Upper lobe of left lung (tissue), 6 donors: ENCODE results near the gene GAS2L1. TPM values are rescaled to one million over a fixed set of nuclear protein-coding genes. Genes with fewer than 3 reads are reported as not detected.

Experiments
- ATAC-seq, 2 donors: fragments of 200-7000 bp; cut with Tn5 transposase; one replicate each; pipeline ENCODE4 v1.9.1; 2022; ENCODE audit warnings: mild to moderate bottlenecking in 2 of 2, moderate library complexity in 2 of 2; ENCODE audit not compliant: low FRiP score in 2 of 2
- DNase-seq, 2 donors: peaks; one replicate each; pipeline ENCODE4 v3.0.0-alpha.2; 2019 to 2020
- H3K27ac ChIP-seq, 4 donors: fragments of 200-600 bp; sonication (generic); one replicate each; pipeline ENCODE4 v1.5.1; 2016 to 2019
- H3K27me3 ChIP-seq, 4 donors: fragments of 200-600 bp; sonication (generic); one replicate each; pipeline ENCODE4 v1.5.1; 2017 to 2019
- H3K36me3 ChIP-seq, 4 donors: fragments of 200-600 bp; sonication (generic); one replicate each; pipeline ENCODE4 v1.5.1; 2016 to 2019
- H3K4me1 ChIP-seq, 4 donors: fragments of 200-600 bp; sonication (generic); one replicate each; pipeline ENCODE4 v1.5.1; 2018 to 2019
- H3K4me3 ChIP-seq, 4 donors: fragments of 200-600 bp; sonication (generic); one replicate each; pipeline ENCODE4 v1.5.1; 2017 to 2019; ENCODE audit warnings: mild to moderate bottlenecking in 2 of 4, moderate library complexity in 1 of 4
- H3K9me3 ChIP-seq, 4 donors: fragments of 200-600 bp; sonication (generic); one replicate each; pipeline ENCODE4 v1.5.1; 2018 to 2019
- EP300 ChIP-seq, 4 donors: sonication (generic); formaldehyde crosslinking; IDR thresholded peaks; one replicate each; pipeline ENCODE4 v1.5.1; 2017; ENCODE audit warnings: antibody characterized with exemption in 4 of 4, control low read depth in 2 of 4
- POLR2A ChIP-seq, 4 donors: fragments of 450-650 bp; IDR thresholded peaks; one replicate each; pipeline ENCODE4 v1.5.1; 2016 to 2017; ENCODE audit warnings: antibody characterized with exemption in 4 of 4, mild to moderate bottlenecking in 2 of 4
- POLR2AphosphoS5 ChIP-seq, 2 donors: sonication (generic); formaldehyde crosslinking; IDR thresholded peaks; one replicate each; pipeline ENCODE4 v1.5.1; 2017; ENCODE audit warnings: antibody characterized with exemption in 2 of 2
- WGBS, 2 donors: methylation state at CpG; one replicate each; pipeline ENCODE4 v1.1.5; 2017 to 2018; 5-methylcytosine and 5-hydroxymethylcytosine counted together
- total RNA-seq, 6 donors: library from RNA; depleted of rRNA in 4 of 6; stranded (reverse); fragments of >200 nt in 4 of 6; gene quantifications; one replicate each; pipeline versions ENCODE4 v1.1.0 to v1.2.1, GENCODE V29; 2016 to 2021
- TF ChIP-seq, protein P1 (sequence below), 6 experiments: fragments of 450-650 bp in 4 of 6; fragments of 200-600 bp in 2 of 6; sonication (generic) in 2 of 6; IDR thresholded peaks; one replicate each; pipeline ENCODE4 v1.5.1; 2016 to 2019; ENCODE audit warnings: antibody characterized with exemption in 6 of 6
- donor health status: DM: no; HTN: no; CAD: no; lungs with moderate emphysema.
- donor health status: DM: no; HTN: yes; CAD: no; lungs with severe emphysema.

GAS2L1 gene
- total RNA-seq, 6 donors from 2014 or later: 14.4 to 63.4 (median 36.1) TPM

DNA sequence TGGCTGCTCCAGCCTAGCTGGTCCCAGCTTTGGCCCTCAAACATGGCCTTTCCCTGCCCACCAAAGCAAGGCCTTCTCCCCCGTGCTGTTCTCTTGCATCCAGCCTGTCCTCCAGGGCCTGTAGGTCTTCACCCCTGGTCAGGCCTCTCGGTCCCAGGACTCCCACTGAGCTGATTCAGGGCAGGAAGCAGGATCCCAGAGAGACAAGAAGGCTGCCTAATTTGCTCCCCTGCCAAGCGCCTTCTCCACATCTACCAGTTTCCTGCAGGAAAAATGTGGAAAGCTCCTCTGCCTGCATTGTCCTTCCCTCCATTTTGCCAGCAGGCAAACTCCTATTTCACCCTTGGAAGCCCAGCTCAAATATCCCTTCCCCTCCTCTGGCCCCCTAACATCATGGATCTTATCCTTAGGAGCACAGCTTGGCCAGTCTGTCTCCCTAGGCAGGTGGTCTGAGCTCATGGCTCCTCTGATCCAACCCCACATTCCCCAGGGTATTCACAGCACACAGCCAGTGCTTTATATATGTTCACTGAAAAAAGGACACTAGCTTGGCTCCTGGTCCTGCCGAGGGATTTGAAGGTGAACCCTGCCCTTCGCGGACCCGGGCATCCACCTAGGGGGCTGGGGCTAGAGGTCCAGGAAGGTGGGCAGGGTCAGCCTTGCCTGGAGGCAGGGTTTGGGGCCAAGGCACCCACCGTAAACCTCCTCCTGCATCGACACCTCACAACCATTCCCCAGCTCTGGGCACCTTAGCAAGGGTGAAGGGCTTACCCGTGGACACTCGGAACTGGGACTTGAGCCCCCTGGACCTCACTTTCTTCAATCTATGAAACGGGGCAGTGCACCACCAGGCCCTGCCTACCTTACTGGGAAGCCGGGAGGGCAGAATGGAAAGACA is 39.6 kb upstream of the GAS2L1 start:
- ATAC-seq: no peak
- Histone ChIP-seq H3K4me3 (peak overlapping the region; percentile 77 to 97 (median 84)), H3K36me3 (peaks cover 0 to 36% (median 21%) of the 10 kb centered on the region in 4 donors), H3K27ac (peak overlapping the region; percentile 99 to 100 (median 100)), H3K27me3 (no peaks in the 10 kb centered on the region), H3K9me3 (no peaks in the 10 kb centered on the region), H3K4me1 (peaks cover 30 to 48% (median 40%) of the 10 kb centered on the region in 4 donors)
- 23 to 26% methylated on average over 8 to 13 of the region's 13 CpGs for WGBS, 2 donors
- no peak for DNase-seq
- no peak for TF ChIP-seq POLR2A (IDR thresholded peaks at IDR 0.05)
- TF ChIP-seq POLR2AphosphoS5 (IDR thresholded peaks at IDR 0.05): no peak
- no peak for TF ChIP-seq EP300 (IDR thresholded peaks at IDR 0.05)
- TF ChIP-seq, protein P1, sequence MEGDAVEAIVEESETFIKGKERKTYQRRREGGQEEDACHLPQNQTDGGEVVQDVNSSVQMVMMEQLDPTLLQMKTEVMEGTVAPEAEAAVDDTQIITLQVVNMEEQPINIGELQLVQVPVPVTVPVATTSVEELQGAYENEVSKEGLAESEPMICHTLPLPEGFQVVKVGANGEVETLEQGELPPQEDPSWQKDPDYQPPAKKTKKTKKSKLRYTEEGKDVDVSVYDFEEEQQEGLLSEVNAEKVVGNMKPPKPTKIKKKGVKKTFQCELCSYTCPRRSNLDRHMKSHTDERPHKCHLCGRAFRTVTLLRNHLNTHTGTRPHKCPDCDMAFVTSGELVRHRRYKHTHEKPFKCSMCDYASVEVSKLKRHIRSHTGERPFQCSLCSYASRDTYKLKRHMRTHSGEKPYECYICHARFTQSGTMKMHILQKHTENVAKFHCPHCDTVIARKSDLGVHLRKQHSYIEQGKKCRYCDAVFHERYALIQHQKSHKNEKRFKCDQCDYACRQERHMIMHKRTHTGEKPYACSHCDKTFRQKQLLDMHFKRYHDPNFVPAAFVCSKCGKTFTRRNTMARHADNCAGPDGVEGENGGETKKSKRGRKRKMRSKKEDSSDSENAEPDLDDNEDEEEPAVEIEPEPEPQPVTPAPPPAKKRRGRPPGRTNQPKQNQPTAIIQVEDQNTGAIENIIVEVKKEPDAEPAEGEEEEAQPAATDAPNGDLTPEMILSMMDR (IDR thresholded peaks at IDR 0.05): no peak

DNA sequence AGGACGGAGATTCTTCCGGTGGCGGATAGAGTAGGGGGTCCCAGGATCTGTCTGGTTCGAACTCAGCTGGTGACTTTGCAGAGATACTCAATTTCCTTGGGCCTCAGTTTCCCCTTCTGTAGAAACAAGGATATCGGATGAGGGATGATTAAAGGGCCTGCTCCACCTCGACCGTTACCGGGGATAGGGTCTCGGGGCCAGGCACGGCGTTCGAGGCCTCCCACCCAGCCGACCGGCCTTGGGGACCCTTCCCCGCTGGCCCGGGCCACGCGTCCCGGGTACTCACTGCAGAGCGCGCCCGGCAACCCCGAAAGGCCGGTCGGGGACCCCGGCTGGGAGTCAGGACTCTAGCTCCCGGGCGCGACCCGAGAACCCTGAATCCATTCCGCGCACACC is 39.0 kb upstream of the GAS2L1 start:
- 0 to 1% methylated on average over 10 to 31 of the region's 32 CpGs for WGBS, 2 donors
- H3K9me3 ChIP-seq: no peaks in the 10 kb centered on the region
- peak overlapping the region; percentile 99 to 100 (median 100) for H3K27ac ChIP-seq
- peaks cover 36 to 55% (median 47%) of the 10 kb centered on the region in 4 donors for H3K4me1 ChIP-seq
- ATAC-seq: peak in 1 of 2 donors; percentile 54
- no peaks in the 10 kb centered on the region for H3K27me3 ChIP-seq
- H3K4me3 ChIP-seq: peak overlapping the region; percentile 77 to 97 (median 84)
- no peak for DNase-seq
- peaks cover 3 to 42% (median 22%) of the 10 kb centered on the region in 4 donors for H3K36me3 ChIP-seq
- no peak for TF ChIP-seq POLR2A (IDR thresholded peaks at IDR 0.05)

DNA sequence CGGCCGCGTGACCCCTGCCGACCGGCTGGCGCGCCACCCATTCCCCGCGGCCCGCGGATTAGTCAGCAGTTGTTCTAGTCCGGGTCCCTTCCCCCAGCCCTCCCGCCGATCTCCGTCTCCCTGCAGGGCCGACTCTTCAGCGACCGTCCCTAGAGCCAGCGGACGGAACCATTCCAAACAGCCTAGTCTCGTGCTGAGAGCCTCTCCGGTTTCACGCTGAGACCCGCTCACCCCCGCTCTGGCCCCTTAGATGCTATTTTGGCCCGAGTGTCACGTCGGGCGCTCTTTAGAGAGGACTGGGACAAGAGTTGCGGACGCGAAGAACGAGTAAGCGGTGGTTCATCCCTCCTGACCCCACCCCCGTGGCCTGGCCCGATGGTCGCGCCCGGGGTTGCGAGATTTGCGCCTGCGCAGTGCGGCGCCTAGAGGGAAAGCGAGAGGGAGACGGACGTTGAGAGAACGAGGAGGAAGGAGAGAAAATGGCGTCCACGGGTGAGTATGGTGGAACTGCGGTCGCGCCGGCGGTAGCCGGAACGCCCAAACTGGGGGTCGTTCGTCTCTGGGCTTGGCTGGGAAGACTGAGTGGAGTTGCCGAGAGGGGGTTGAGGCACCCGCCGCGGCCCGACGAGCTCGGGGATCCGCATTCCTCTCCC is 38.5 kb upstream of the GAS2L1 start, which contains the start of the genes EWSR1 and RHBDD3:
EWSR1 (plus strand) TSS at position 411 of the 653 bp plus-strand sequence; CDS start at position 480, 69 bp downstream.
RHBDD3 (minus strand) TSS at position 124 of the 653 bp plus-strand sequence. CDS start 2,355 bp downstream, outside the sequence.
- TF ChIP-seq POLR2AphosphoS5 (IDR thresholded peaks at IDR 0.05): peak; percentile 92 to 96
- peak in 1 of 4 donors; percentile 18 for TF ChIP-seq EP300 (IDR thresholded peaks at IDR 0.05)
- TF ChIP-seq POLR2A (IDR thresholded peaks at IDR 0.05): peak in 3 of 4 donors; percentile 73 to 92 (median 92)
- TF ChIP-seq, protein P1 (IDR thresholded peaks at IDR 0.05): peak in 2 of 6 experiments; percentile 12 to 41
- H3K36me3 ChIP-seq: peaks cover 3 to 45% (median 28%) of the 10 kb centered on the region in 4 donors
- peak within 1 kb of the TSS; percentile 99 to 100 (median 100) for H3K27ac ChIP-seq
- peaks cover 41 to 60% (median 52%) of the 10 kb centered on the region in 4 donors for H3K4me1 ChIP-seq
- H3K27me3 ChIP-seq: no peaks in the 10 kb centered on the region
- 0% methylated on average over 50 to 61 of the region's 67 CpGs for WGBS, 2 donors
- H3K9me3 ChIP-seq: no peaks in the 10 kb centered on the region
- DNase-seq (peak; percentile 96 to 99), ATAC-seq (peak; percentile 96)
- H3K4me3 ChIP-seq: peak within 1 kb of the TSS; percentile 77 to 97 (median 84)

DNA sequence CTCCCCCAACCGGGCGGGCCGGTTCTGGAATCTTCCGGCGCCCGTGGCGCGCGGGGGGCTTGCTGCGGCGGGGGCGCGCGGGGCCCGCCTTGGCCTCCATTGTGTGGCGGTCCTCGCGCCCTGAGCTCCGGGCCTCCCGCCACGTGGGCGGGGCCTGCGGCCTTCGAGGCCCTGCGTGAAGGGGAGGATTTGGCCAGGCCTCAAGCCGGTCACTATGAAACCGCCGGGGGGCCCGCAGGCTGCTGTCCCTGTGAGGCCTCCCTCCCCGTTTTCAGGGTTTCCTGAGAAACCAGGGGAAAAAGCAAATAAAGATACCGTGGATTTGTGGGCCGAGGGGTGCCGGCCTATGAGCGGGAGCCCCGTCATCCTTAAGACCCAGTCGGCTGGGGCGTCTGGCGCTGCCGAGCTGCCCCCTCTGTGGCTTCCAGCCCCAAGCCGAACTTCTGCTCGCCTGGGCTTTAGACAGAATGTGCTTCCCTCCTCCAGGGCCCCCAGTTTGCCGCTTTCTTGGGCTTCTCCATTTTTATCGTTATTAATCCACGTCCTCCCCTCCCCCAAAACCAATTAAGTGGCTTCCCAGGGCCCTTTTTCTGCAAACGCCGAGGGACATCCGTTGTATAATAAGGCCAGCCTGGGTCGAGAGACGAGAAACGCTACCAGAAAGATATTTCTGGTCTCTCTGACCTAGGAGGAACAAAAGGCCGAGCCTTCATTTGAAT is 37.8 kb upstream of the GAS2L1 start:
- no peaks in the 10 kb centered on the region for H3K9me3 ChIP-seq
- DNase-seq: peak in 1 of 2 donors; percentile 94
- TF ChIP-seq, protein P1 (IDR thresholded peaks at IDR 0.05): no peak
- TF ChIP-seq POLR2A (IDR thresholded peaks at IDR 0.05): no peak
- no peak for TF ChIP-seq POLR2AphosphoS5 (IDR thresholded peaks at IDR 0.05)
- no peak for TF ChIP-seq EP300 (IDR thresholded peaks at IDR 0.05)
- H3K4me3 ChIP-seq: peak overlapping the region; percentile 77 to 97 (median 84)
- no peaks in the 10 kb centered on the region for H3K27me3 ChIP-seq
- H3K36me3 ChIP-seq: peaks cover 5 to 46% (median 31%) of the 10 kb centered on the region in 4 donors
- ATAC-seq: peak; percentile 54 to 83
- WGBS, 2 donors: 0% methylated on average over 31 to 32 of the region's 51 CpGs
- peak overlapping the region; percentile 99 to 100 (median 100) for H3K27ac ChIP-seq
- H3K4me1 ChIP-seq: peaks cover 46 to 65% (median 56%) of the 10 kb centered on the region in 4 donors
